ENCODE results near the gene PKDCC. TPM values are rescaled to one million over a fixed set of nuclear protein-coding genes. Genes with fewer than 3 reads are reported as not detected.

PKDCC gene
- total and polyA plus RNA-seq, 2 of the 13 experiments (the other 11 are each of a cell fraction or from before 2014, with no cell fraction given): 52.6 to 58.8 TPM

GRCh38 chr2:42046819-42047487 is 868 bp upstream of the PKDCC start (continued):
- TF ChIP-seq ZNF260 (CRISPR knock-in tag; IDR thresholded peaks at IDR 0.05; ENCODE audit: borderline replicate concordance, low read depth): no peak
- TF ChIP-seq FIP1L1 (IDR thresholded peaks at IDR 0.05; ENCODE audit: borderline replicate concordance, insufficient read depth, low read depth, low read length): 0 out of 2 replicates have a peak, but pooled peaks have one; percentile 65
- 0 out of 2 replicates have a peak, but pooled peaks have one; percentile 8 for TF ChIP-seq ZNF292 (CRISPR knock-in tag; IDR thresholded peaks at IDR 0.05; ENCODE audit: borderline replicate concordance, low read depth)
- TF ChIP-seq MYC (CRISPR knock-in tag; IDR thresholded peaks at IDR 0.05; ENCODE audit: borderline replicate concordance): peak; percentile 57; the same call in 1 of the 2 replicates
- TF ChIP-seq TFDP1 (CRISPR knock-in tag; IDR thresholded peaks at IDR 0.05; ENCODE audit: borderline replicate concordance): no peak
- TF ChIP-seq ZNF12 (CRISPR knock-in tag; IDR thresholded peaks at IDR 0.05): peak; percentile 32; the same call in 1 of the 2 replicates
- peak; percentile 62 for TF ChIP-seq FOSL2 (CRISPR knock-in tag; IDR thresholded peaks at IDR 0.05)
- TF ChIP-seq ZNF430 (CRISPR knock-in tag; IDR thresholded peaks at IDR 0.05): peak; percentile 72; the same call in 1 of the 2 replicates
- peak; percentile 48; the same call in 1 of the 2 replicates for TF ChIP-seq HMG20B (CRISPR knock-in tag; conservative IDR thresholded peaks at IDR 0.05)
- TF ChIP-seq YEATS2 (CRISPR knock-in tag; IDR thresholded peaks at IDR 0.05; ENCODE audit: borderline replicate concordance): peak; percentile 50; the same call in 1 of the 2 replicates
- TF ChIP-seq STAT5B (CRISPR knock-in tag; IDR thresholded peaks at IDR 0.05): no peak
- TF ChIP-seq CSRNP2 (CRISPR knock-in tag; conservative IDR thresholded peaks at IDR 0.05; ENCODE audit: low read depth): no peak
- TF ChIP-seq UBTF (CRISPR knock-in tag; IDR thresholded peaks at IDR 0.05): peak; percentile 50
- TF ChIP-seq ZNF574 (CRISPR knock-in tag; IDR thresholded peaks at IDR 0.05): 0 out of 2 replicates have a peak, but pooled peaks have one; percentile 13
- TF ChIP-seq HNF4A (CRISPR knock-in tag; IDR thresholded peaks at IDR 0.05): peak; percentile 58
- TF ChIP-seq SMAD3 (CRISPR knock-in tag; IDR thresholded peaks at IDR 0.05): no peak
- peak; percentile 40; the same call in 1 of the 2 replicates for TF ChIP-seq ATF2 (CRISPR knock-in tag; IDR thresholded peaks at IDR 0.05)
- TF ChIP-seq MEIS1 (CRISPR knock-in tag; IDR thresholded peaks at IDR 0.05; ENCODE audit: borderline replicate concordance): no peak

Measured in HepG2 (cell line).